Thymus (tissue), 11 donors: ENCODE data around the gene AOC3. TPM values are rescaled to one million over a fixed set of nuclear protein-coding genes. Genes with fewer than 3 reads are reported as not detected.
"Not testable (repeated sequence)": the region's sequence is repeated elsewhere in the genome, so short reads cannot be mapped to it uniquely, and the experiment has no call there.

ENCODE experiments used
- DNase-seq, 9 donors: peaks; one replicate each; pipeline ENCODE4 v3.0.0-alpha.2; 2013; ENCODE audit warnings: low spot score in 9 of 9, low read depth in 6 of 9, missing footprints in 1 of 9
- H3K27ac ChIP-seq, 2 donors: one replicate each; pipeline ENCODE4 v1.5.1; 2013; ENCODE audit warnings: control low read depth in 1 of 2, low read depth in 1 of 2, low read length in 1 of 2, mild to moderate bottlenecking in 1 of 2, moderate library complexity in 1 of 2
- H3K27me3 ChIP-seq, 2 donors: one replicate each; pipeline ENCODE4 v1.5.1; 2013; ENCODE audit warnings: low read length in 1 of 2; ENCODE audit not compliant: control insufficient read depth in 2 of 2, insufficient read depth in 1 of 2
- H3K36me3 ChIP-seq, 2 donors: one replicate each; pipeline ENCODE4 v1.5.1; 2013; ENCODE audit warnings: low read length in 1 of 2, mild to moderate bottlenecking in 1 of 2, moderate library complexity in 1 of 2; ENCODE audit not compliant: control insufficient read depth in 2 of 2, insufficient read depth in 2 of 2
- H3K4me1 ChIP-seq, 2 donors: one replicate each; pipeline ENCODE4 v1.5.1; 2013; ENCODE audit warnings: low read length in 2 of 2; ENCODE audit not compliant: control insufficient read depth in 2 of 2, insufficient read depth in 2 of 2
- H3K4me3 ChIP-seq, 2 donors: one replicate each; pipeline ENCODE4 v1.5.1; 2013; ENCODE audit warnings: low read length in 2 of 2, control low read depth in 1 of 2, mild to moderate bottlenecking in 1 of 2
- H3K9me3 ChIP-seq, 2 donors: one replicate each; pipeline ENCODE4 v1.5.1; 2013; ENCODE audit warnings: low read length in 1 of 2, mild to moderate bottlenecking in 1 of 2; ENCODE audit not compliant: control insufficient read depth in 2 of 2, insufficient read depth in 1 of 2
- WGBS: extraction: QIAGEN DNeasy Blood & Tissue Kit; methylation state at CpG from one replicate; pipeline ENCODE4 v1.1.7; 2013; 5-methylcytosine and 5-hydroxymethylcytosine counted together
- polyA plus RNA-seq: library from polyadenylated mRNA; stranded (reverse); fragments of 200-250 nt; gene quantifications from one replicate; pipeline ENCODE4 v1.2.3, GENCODE V29; 2013
- total RNA-seq: library from RNA; stranded (reverse); fragments of 120-200 nt; gene quantifications from one replicate; pipeline ENCODE4 v1.2.4, GENCODE V29; 2013
- donor health status: healthy.

The AOC3 gene
- total and polyA plus RNA-seq, 2 donors, result 1.2 to 16.0 TPM

GRCh38 chr17:42880776-42881310, 29.8 kb downstream of the AOC3 start:
- Histone ChIP-seq H3K27ac (no peak overlapping the region), H3K27me3 (peaks cover 0 to 4% of the 10 kb centered on the region in 2 donors), H3K36me3 (no peaks in the 10 kb centered on the region), H3K4me3 (no peak overlapping the region), H3K4me1 (no peaks in the 10 kb centered on the region), H3K9me3 (no peaks in the 10 kb centered on the region)
- DNase-seq, result no peak
- WGBS, result 92% methylated on average over 5 of the region's 5 CpGs

- not testable (repeated sequence) for H3K4me1 ChIP-seq, H3K27me3 ChIP-seq, H3K9me3 ChIP-seq, H3K4me3 ChIP-seq, H3K27ac ChIP-seq, H3K36me3 ChIP-seq, DNase-seq
- WGBS, result 96% methylated on average over 6 of the region's 6 CpGs
Measured at GRCh38 chr17:42881706-42882105, 30.7 kb downstream of the AOC3 start.

- H3K27me3 ChIP-seq, result peaks cover 0 to 4% of the 10 kb centered on the region in 2 donors
Measured at GRCh38 chr17:42882166-42882565, 31.2 kb downstream of the AOC3 start.

GRCh38 chr17:42883802-42884558, 33.0 kb downstream of the AOC3 start:
- DNase-seq, result no peak
- no peak overlapping the region for H3K4me3 ChIP-seq
- 93% methylated on average over 7 of the region's 7 CpGs for WGBS
- H3K36me3 ChIP-seq, result no peaks in the 10 kb centered on the region
- no peak overlapping the region for H3K27ac ChIP-seq
- H3K4me1 ChIP-seq, result no peaks in the 10 kb centered on the region
- no peaks in the 10 kb centered on the region for H3K27me3 ChIP-seq
- no peaks in the 10 kb centered on the region for H3K9me3 ChIP-seq

More at GRCh38 chr17:42882166-42882565, 31.2 kb downstream of the AOC3 start:
- Histone ChIP-seq H3K36me3 (no peaks in the 10 kb centered on the region), H3K9me3 (no peaks in the 10 kb centered on the region), H3K4me3 (no peak overlapping the region), H3K4me1 (no peaks in the 10 kb centered on the region), H3K27ac (no peak overlapping the region)
- no peak for DNase-seq
- WGBS, result 97% methylated on average over 8 of the region's 8 CpGs

- H3K4me3 ChIP-seq, H3K9me3 ChIP-seq, H3K36me3 ChIP-seq, DNase-seq, H3K27me3 ChIP-seq, H3K4me1 ChIP-seq, H3K27ac ChIP-seq: not testable (repeated sequence)
- 100% methylated on average over 3 of the region's 3 CpGs for WGBS
Measured at GRCh38 chr17:42885806-42886205, 34.8 kb downstream of the AOC3 start.

GRCh38 chr17:42886283-42887176, 35.5 kb downstream of the AOC3 start:
- Histone ChIP-seq H3K9me3 (no peaks in the 10 kb centered on the region), H3K27ac (no peak overlapping the region), H3K27me3 (no peaks in the 10 kb centered on the region), H3K36me3 (no peaks in the 10 kb centered on the region), H3K4me1 (no peaks in the 10 kb centered on the region), H3K4me3 (no peak overlapping the region)
- DNase-seq, result no peak
- 67% methylated on average over 15 of the region's 15 CpGs for WGBS

GRCh38 chr17:42889809-42890208, 38.8 kb downstream of the AOC3 start:
- 95% methylated on average over 7 of the region's 7 CpGs for WGBS
- Histone ChIP-seq H3K4me1 (peaks cover 0 to 2% of the 10 kb centered on the region in 2 donors), H3K9me3 (no peaks in the 10 kb centered on the region), H3K36me3 (no peaks in the 10 kb centered on the region), H3K27me3 (no peaks in the 10 kb centered on the region), H3K4me3 (no peak overlapping the region), H3K27ac (no peak overlapping the region)
- no peak for DNase-seq

- 94% methylated on average over 10 of the region's 10 CpGs for WGBS
- Histone ChIP-seq H3K4me1 (peaks cover 0 to 2% of the 10 kb centered on the region in 2 donors), H3K9me3 (no peaks in the 10 kb centered on the region), H3K27me3 (no peaks in the 10 kb centered on the region), H3K27ac (no peak overlapping the region), H3K4me3 (no peak overlapping the region), H3K36me3 (no peaks in the 10 kb centered on the region)
- no peak for DNase-seq
Measured at GRCh38 chr17:42891539-42892152, 40.6 kb downstream of the AOC3 start.
